ENCODE results near the gene ZCCHC17.

ZCCHC17 gene

DNA sequence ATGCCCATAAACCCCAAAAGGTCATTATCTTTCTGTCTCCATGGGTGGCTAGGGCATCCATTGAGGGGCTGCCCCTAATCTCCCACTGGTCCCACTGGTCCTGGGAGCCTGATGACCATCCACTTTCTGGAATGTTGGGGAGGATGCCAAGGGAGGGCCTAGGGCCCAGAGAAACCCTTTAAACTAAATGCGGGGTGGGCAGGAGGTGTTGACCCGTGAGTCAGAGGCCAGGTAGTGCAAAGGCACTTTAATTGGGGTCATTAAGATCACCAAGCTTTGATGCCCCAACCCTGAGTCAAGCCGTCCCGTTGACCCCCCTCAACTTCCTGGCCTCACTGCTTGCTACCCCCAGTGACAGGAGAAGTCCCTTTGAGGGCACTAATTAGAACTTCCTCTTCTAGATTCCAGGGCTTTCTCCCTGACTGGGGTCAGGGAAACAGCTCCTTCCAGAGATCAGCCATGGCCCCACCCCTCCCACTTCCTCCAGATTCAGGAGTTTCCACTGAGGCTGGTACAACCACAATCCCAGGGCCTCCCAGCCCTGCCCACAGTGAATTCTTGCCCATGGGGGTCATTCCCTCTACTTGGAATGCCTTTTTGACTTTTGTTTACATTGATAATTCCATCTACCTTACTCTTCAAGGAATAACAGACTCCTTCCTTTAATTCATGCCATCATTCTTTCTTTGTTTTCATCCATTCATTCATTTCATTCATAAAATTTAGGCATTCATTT is 100.7 kb downstream of the ZCCHC17 start:
- Histone ChIP-seq H3K27me3 (ENCODE audit: control insufficient read depth, insufficient read depth, low read length) (no peaks in the 10 kb centered on the region), H3K36me3 (ENCODE audit: control insufficient read depth, low read depth, low read length) (no peaks in the 10 kb centered on the region), H3K27ac (ENCODE audit: low read length) (no peak overlapping the region), H3K9me3 (ENCODE audit: control insufficient read depth, low read depth, low read length) (no peaks in the 10 kb centered on the region), H3K4me1 (ENCODE audit: control insufficient read depth, low read depth, low read length) (no peaks in the 10 kb centered on the region), H3K4me3 (ENCODE audit: low read length) (no peak overlapping the region), H3K9ac (ENCODE audit: low read length) (no peak overlapping the region)

DNA sequence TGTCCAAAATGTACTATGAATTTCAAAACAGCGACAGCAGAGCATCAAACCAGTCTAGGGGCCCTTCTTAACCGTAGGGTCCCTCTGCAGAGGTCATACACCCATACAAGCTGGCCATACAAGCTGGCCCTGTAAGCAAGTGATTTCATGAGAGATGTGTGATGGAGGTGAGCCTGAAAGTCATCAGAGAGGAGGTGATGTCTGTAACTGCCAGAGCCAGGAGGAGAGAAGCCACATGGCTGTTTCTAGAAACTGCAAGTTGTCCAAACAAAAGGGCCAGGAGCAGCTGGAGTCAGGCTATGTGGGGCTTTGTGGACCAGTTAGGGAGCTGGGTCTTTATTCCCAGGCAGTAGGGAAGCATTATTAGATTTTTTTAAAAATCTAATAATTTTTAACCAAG is 101.4 kb downstream of the ZCCHC17 start:
- H3K27me3 ChIP-seq (ENCODE audit: control insufficient read depth, insufficient read depth, low read length) = no peaks in the 10 kb centered on the region
- no peaks in the 10 kb centered on the region for H3K9me3 ChIP-seq (ENCODE audit: control insufficient read depth, low read depth, low read length)
- H3K36me3 ChIP-seq (ENCODE audit: control insufficient read depth, low read depth, low read length) = no peaks in the 10 kb centered on the region
- H3K4me3 ChIP-seq (ENCODE audit: low read length) = no peak overlapping the region
- no peak overlapping the region for H3K27ac ChIP-seq (ENCODE audit: low read length)
- no peaks in the 10 kb centered on the region for H3K4me1 ChIP-seq (ENCODE audit: control insufficient read depth, low read depth, low read length)
- H3K9ac ChIP-seq (ENCODE audit: low read length) = no peak overlapping the region

DNA sequence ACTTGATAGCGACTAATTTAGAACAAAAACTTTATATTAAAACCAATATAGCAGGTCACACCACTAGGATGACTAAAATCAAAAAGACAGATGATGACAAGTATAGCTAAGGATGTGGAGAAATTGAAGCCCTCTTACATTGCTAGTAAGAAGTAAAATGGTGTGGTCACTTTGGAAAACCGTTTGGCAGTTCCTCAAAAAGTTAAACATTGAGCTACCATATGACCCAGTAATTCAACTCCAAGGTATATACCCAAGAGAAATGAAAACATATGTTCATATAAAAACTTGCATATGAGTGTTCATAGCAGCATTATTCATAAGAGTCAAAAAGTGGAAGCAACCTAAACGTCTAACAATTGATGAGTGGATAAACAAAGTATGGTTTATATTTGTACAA is 103.1 kb downstream of the ZCCHC17 start:
- Histone ChIP-seq H3K36me3 (ENCODE audit: control insufficient read depth, low read depth, low read length) (no peaks in the 10 kb centered on the region), H3K9me3 (ENCODE audit: control insufficient read depth, low read depth, low read length) (no peaks in the 10 kb centered on the region), H3K9ac (ENCODE audit: low read length) (no peak overlapping the region), H3K27ac (ENCODE audit: low read length) (no peak overlapping the region), H3K4me1 (ENCODE audit: control insufficient read depth, low read depth, low read length) (no peaks in the 10 kb centered on the region), H3K4me3 (ENCODE audit: low read length) (no peak overlapping the region), H3K27me3 (ENCODE audit: control insufficient read depth, insufficient read depth, low read length) (no peaks in the 10 kb centered on the region)

DNA sequence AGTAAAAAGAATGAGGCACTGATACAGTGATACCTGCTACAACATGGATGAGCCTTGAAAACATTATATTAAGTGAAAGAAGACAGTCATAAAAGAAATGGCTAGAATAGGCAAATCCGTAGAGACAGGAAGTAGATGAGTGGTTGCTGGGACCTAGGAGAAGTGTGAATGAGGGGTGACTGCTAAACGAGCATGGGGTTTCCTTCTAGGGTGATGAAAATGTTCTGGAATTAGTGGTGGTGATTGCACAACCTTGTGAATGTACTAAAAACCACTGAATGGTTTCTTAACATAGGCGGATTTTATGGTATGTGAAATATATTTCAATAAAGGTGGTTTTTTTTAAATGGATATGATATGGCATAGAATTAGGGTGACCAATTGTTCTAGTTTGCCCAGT is 103.6 kb downstream of the ZCCHC17 start:
- Histone ChIP-seq H3K27ac (ENCODE audit: low read length) (no peak overlapping the region), H3K27me3 (ENCODE audit: control insufficient read depth, insufficient read depth, low read length) (no peaks in the 10 kb centered on the region)

DNA sequence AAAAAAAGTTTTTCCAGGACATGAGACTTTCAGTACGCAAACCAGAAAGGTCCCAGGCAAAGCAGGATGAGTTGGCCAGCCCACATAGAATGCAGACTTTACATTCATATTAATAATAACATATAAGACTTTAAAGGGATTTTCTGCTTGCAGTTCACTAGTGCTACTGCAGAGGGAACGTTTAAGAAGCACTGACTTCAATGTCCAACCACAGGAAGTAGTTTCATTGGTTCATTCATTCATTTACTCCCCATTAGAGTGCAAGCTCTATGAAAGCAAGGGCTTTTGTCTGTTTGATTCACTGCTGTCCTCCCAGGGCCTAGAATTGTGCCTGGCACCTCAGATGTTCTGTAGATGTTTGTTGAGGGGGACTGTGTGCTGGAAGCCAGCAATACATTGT is 104.4 kb downstream of the ZCCHC17 start:
- H3K9ac ChIP-seq (ENCODE audit: low read length) = no peak overlapping the region
- H3K27me3 ChIP-seq (ENCODE audit: control insufficient read depth, insufficient read depth, low read length) = no peaks in the 10 kb centered on the region
- no peaks in the 10 kb centered on the region for H3K4me1 ChIP-seq (ENCODE audit: control insufficient read depth, low read depth, low read length)
- no peak overlapping the region for H3K27ac ChIP-seq (ENCODE audit: low read length)
- no peak overlapping the region for H3K4me3 ChIP-seq (ENCODE audit: low read length)
- H3K36me3 ChIP-seq (ENCODE audit: control insufficient read depth, low read depth, low read length) = no peaks in the 10 kb centered on the region
- H3K9me3 ChIP-seq (ENCODE audit: control insufficient read depth, low read depth, low read length) = no peaks in the 10 kb centered on the region

More for the DNA sequence above, 103.6 kb downstream of the ZCCHC17 start:
- H3K4me1 ChIP-seq (ENCODE audit: control insufficient read depth, low read depth, low read length) = no peaks in the 10 kb centered on the region
- H3K36me3 ChIP-seq (ENCODE audit: control insufficient read depth, low read depth, low read length) = no peaks in the 10 kb centered on the region
- no peak overlapping the region for H3K9ac ChIP-seq (ENCODE audit: low read length)
- no peak overlapping the region for H3K4me3 ChIP-seq (ENCODE audit: low read length)
- H3K9me3 ChIP-seq (ENCODE audit: control insufficient read depth, low read depth, low read length) = no peaks in the 10 kb centered on the region

DNA sequence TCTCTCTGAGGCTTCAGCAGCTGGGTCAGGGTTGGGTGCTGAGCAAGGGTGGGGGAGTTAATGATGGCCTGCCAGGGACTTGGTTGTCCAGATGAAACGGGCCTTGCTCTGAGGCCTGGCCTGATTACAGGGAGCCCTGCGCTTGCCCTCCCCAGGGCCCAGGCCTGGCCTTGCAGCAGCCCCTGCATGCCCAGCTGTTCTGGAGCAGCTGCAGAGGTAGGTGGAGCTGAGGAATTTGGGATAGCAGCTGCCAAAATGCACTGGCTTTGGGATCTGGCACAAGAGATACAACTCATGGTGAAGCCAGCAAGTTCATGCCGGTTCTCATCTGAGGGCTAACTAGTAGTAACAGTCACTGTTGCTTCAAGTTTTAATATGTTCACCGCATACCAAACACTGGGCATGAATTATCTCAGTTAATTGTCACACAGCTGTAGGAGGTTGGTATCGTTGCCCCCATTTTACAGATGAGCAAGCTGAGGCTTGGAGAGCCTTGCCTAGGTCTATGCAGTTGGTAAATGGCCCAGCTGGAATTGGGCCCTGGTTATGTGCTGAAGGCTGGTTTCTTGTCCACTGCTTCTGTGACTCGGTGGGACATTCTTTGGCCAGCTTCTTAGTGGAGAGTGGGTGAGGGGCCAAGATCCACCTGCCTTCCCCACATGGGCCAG is 108.9 kb downstream of the ZCCHC17 start:
- Histone ChIP-seq H3K36me3 (ENCODE audit: control insufficient read depth, low read depth, low read length) (no peaks in the 10 kb centered on the region), H3K27me3 (ENCODE audit: control insufficient read depth, insufficient read depth, low read length) (no peaks in the 10 kb centered on the region), H3K9me3 (ENCODE audit: control insufficient read depth, low read depth, low read length) (no peaks in the 10 kb centered on the region), H3K4me3 (ENCODE audit: low read length) (no peak overlapping the region), H3K9ac (ENCODE audit: low read length) (no peak overlapping the region), H3K4me1 (ENCODE audit: control insufficient read depth, low read depth, low read length) (no peaks in the 10 kb centered on the region), H3K27ac (ENCODE audit: low read length) (no peak overlapping the region)

DNA sequence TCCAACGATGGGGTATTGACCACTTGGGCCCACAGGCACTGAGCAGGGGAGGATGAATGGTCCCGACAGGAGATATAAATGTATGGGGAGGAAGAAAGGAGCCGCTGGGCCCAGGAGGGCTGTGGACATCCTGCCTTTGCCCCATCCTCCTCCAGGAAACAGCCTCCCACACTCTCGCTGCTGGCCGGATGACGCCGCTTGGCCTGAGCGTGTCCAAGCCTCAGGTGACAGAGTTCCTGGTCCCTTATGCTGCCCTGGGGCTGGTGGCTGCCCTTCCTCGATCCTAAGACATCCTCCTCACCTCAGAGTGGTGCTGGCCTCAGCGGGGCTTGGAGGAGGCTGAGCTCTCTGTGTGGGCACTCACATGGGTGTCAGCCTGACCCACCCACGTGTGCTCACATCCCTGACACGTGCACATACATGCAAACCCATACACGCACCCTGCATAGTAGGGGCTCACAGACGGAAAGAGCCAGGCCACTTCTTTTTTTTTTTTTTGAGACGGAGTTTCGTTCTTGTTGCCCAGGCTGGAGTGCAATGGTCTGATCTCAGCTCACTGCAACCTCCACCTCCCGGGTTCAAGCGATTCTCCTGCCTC is 110.3 kb downstream of the ZCCHC17 start:
- Histone ChIP-seq H3K27me3 (ENCODE audit: control insufficient read depth, insufficient read depth, low read length) (peaks cover 3% of the 10 kb centered on the region), H3K4me1 (ENCODE audit: control insufficient read depth, low read depth, low read length) (no peaks in the 10 kb centered on the region), H3K4me3 (ENCODE audit: low read length) (no peak overlapping the region), H3K9me3 (ENCODE audit: control insufficient read depth, low read depth, low read length) (no peaks in the 10 kb centered on the region), H3K36me3 (ENCODE audit: control insufficient read depth, low read depth, low read length) (no peaks in the 10 kb centered on the region), H3K9ac (ENCODE audit: low read length) (no peak overlapping the region), H3K27ac (ENCODE audit: low read length) (no peak overlapping the region)

DNA sequence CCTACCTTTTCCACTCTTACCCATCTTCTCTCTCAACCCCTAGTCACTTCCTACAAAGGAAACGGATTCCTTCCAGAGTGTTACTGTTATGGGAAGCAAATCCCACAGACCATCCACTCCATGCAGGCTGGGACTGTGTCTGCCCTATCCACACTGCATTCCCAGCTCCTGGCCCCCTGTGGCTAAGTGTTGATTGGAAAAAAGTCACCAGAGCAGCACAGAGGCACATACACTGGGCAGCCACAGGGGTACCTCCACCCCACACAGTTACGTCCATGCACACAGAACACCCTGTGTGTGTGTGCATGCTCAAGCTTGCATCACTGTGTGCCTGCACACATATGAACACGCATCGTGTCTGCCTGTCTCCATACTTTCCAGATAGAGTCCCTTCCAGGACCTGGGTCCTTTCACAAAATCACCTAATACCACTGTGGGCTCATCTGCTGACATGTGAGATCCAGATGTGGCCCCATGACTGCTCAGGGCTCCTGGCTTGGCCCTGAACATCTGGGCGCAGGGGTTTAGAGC is 112.0 kb downstream of the ZCCHC17 start:
- Histone ChIP-seq H3K27ac (ENCODE audit: low read length) (no peak overlapping the region), H3K4me3 (ENCODE audit: low read length) (no peak overlapping the region), H3K27me3 (ENCODE audit: control insufficient read depth, insufficient read depth, low read length) (peaks cover 5% of the 10 kb centered on the region), H3K4me1 (ENCODE audit: control insufficient read depth, low read depth, low read length) (no peaks in the 10 kb centered on the region), H3K9ac (ENCODE audit: low read length) (no peak overlapping the region), H3K9me3 (ENCODE audit: control insufficient read depth, low read depth, low read length) (no peaks in the 10 kb centered on the region), H3K36me3 (ENCODE audit: control insufficient read depth, low read depth, low read length) (no peaks in the 10 kb centered on the region)

DNA sequence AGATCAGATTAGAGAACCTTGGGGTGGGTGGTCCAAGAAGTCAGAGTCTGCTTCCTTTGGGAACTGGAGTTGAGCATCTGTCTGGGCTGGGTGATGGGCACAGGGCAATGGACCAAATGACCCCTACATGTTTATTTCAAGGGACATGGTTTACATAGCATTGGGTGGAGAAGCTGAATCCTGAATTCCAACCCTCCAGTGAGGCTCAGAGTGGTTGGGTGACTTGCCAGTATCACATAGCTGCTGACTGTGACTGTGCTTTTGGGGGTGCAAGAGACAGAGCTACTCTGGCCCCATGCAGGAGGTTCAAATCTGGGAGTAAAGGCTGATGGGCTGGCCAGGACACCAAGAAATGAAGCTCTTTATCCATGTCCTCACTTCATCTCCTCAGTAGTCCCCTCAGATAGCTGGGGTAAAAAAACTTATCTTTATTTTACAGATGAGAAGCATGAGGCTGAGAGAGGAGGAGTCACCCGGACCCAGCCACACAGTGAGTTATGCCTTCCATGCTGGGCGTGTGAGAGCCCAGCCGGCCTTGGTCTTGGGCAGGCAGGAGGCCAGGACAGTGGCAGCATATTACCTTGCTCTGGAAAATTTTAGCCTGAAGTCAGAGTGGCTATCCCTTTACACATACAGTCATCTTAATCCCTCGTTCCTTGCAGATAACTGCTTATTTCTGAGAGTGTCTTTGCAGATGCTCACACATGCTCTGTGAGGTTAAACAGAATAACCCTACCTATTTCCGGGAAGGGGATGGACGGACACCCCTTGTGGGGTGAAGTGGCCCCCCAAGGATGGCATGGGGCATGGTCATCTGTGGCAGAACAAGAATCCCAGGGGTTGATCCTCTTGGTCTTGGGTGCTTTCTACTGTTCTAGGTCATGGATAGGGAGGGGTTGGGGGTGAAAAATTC is 113.4 kb downstream of the ZCCHC17 start:
- Histone ChIP-seq H3K27ac (ENCODE audit: low read length) (no peak overlapping the region), H3K36me3 (ENCODE audit: control insufficient read depth, low read depth, low read length) (no peaks in the 10 kb centered on the region), H3K4me1 (ENCODE audit: control insufficient read depth, low read depth, low read length) (peaks cover 8% of the 10 kb centered on the region), H3K27me3 (ENCODE audit: control insufficient read depth, insufficient read depth, low read length) (peaks cover 5% of the 10 kb centered on the region), H3K9ac (ENCODE audit: low read length) (no peak overlapping the region), H3K9me3 (ENCODE audit: control insufficient read depth, low read depth, low read length) (no peaks in the 10 kb centered on the region), H3K4me3 (ENCODE audit: low read length) (no peak overlapping the region)

DNA sequence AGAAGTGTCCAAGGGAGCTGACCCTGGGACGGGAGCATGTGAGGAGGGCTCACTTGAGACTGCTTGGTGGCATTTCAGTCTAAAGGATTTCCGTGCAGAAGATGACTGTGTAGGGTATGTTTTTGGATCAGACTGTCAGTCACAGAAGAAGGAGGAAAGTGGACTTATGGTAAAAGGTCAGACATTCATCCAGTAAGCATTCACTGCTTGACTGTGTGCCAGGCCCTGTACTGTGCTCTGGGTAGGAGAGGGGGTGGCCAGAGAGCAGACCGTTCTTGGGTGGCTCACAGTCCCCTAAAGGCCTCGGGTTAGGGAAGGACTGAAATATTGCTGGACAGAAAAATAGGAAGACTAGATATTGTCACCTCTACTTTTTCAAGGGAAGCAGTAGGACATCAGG is 114.0 kb downstream of the ZCCHC17 start:
- H3K27me3 ChIP-seq (ENCODE audit: control insufficient read depth, insufficient read depth, low read length) = peaks cover 5% of the 10 kb centered on the region
- H3K9me3 ChIP-seq (ENCODE audit: control insufficient read depth, low read depth, low read length) = no peaks in the 10 kb centered on the region
- peaks cover 12% of the 10 kb centered on the region for H3K4me1 ChIP-seq (ENCODE audit: control insufficient read depth, low read depth, low read length)
- no peak overlapping the region for H3K4me3 ChIP-seq (ENCODE audit: low read length)
- no peak overlapping the region for H3K27ac ChIP-seq (ENCODE audit: low read length)
- H3K36me3 ChIP-seq (ENCODE audit: control insufficient read depth, low read depth, low read length) = no peaks in the 10 kb centered on the region
- no peak overlapping the region for H3K9ac ChIP-seq (ENCODE audit: low read length)

DNA sequence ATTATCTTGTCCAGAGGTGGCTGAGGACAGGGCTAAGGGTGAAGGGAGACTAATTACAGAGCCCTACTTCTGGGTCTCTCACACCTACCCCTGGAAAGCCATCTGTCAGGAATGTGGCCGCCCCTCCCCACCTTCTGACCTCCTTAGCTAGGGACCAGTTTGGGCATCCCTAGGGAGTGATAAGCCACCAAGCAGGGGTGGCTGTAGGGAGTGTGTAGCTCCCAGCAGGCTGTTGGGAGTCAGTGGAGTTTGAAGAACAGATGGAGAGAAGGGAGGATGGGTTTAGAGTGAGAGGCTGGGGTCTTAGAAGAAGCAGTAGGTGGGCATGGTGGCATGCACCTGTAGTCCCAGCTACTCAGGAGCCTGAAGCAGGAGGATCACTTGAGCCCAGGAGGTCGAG is 115.4 kb downstream of the ZCCHC17 start:
- no peaks in the 10 kb centered on the region for H3K36me3 ChIP-seq (ENCODE audit: control insufficient read depth, low read depth, low read length)
- H3K9ac ChIP-seq (ENCODE audit: low read length) = no peak overlapping the region
- H3K9me3 ChIP-seq (ENCODE audit: control insufficient read depth, low read depth, low read length) = no peaks in the 10 kb centered on the region
- peaks cover 5% of the 10 kb centered on the region for H3K27me3 ChIP-seq (ENCODE audit: control insufficient read depth, insufficient read depth, low read length)
- peaks cover 18% of the 10 kb centered on the region for H3K4me1 ChIP-seq (ENCODE audit: control insufficient read depth, low read depth, low read length)
- no peak overlapping the region for H3K27ac ChIP-seq (ENCODE audit: low read length)
- H3K4me3 ChIP-seq (ENCODE audit: low read length) = no peak overlapping the region

All from iPS-18a (cell line).